Measurements from ENCODE around the gene MAP2.
"Not testable (repeated sequence)": the region's sequence is repeated elsewhere in the genome, so short reads cannot be mapped to it uniquely, and the experiment has no call there.

Gene MAP2

DNA sequence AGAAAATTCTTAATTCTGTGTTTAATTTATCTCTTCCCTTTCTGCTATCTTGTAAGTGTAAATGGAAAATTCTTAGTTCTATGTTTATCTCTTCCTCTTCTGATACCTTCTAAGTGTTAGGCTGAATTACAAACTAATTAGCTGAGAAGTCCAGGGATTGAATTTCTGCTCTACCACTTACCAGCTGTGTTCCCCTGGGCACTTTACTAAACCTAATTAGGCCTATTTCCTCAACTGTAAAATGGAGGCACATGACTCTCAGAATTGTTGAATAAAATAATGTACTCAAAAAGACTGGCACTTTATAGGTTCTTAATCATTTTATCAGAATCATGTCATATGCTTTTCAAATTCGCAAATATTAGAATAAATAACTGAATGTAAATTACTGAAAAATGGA lies 146.3 kb downstream of the MAP2 start:
- peaks cover 5% of the 10 kb centered on the region for H3K4me1 Mint-ChIP-seq
- no peaks in the 10 kb centered on the region for H3K27me3 Mint-ChIP-seq
- no peaks in the 10 kb centered on the region for H3K9me3 Mint-ChIP-seq
- ATAC-seq: no peak
- no peak overlapping the region for H3K4me3 Mint-ChIP-seq
- no peak overlapping the region for H3K27ac Mint-ChIP-seq
- H3K36me3 Mint-ChIP-seq: no peaks in the 10 kb centered on the region

DNA sequence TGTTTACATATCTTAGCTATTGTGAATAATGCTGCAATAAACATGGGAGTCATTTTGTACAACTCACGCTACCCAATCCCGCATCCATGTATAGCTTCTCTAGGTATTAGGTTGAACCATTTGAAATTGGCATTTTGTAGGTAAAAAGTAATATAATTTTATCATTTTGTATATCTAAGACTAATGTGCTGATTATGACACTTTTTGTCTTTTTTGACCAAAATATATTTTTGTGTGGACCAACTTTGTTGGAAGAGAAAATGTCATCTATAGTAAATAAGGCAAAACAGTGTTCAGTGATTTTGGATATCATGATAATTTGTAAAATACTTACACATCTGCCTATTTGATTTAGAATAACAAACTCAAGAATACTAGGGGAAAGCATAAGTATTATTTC lies 150.7 kb downstream of the MAP2 start:
- no peak overlapping the region for H3K4me3 Mint-ChIP-seq
- no peaks in the 10 kb centered on the region for H3K9me3 Mint-ChIP-seq
- no peak overlapping the region for H3K27ac Mint-ChIP-seq
- no peaks in the 10 kb centered on the region for H3K36me3 Mint-ChIP-seq
- no peak for ATAC-seq
- peaks cover 11% of the 10 kb centered on the region for H3K4me1 Mint-ChIP-seq
- no peaks in the 10 kb centered on the region for H3K27me3 Mint-ChIP-seq

DNA sequence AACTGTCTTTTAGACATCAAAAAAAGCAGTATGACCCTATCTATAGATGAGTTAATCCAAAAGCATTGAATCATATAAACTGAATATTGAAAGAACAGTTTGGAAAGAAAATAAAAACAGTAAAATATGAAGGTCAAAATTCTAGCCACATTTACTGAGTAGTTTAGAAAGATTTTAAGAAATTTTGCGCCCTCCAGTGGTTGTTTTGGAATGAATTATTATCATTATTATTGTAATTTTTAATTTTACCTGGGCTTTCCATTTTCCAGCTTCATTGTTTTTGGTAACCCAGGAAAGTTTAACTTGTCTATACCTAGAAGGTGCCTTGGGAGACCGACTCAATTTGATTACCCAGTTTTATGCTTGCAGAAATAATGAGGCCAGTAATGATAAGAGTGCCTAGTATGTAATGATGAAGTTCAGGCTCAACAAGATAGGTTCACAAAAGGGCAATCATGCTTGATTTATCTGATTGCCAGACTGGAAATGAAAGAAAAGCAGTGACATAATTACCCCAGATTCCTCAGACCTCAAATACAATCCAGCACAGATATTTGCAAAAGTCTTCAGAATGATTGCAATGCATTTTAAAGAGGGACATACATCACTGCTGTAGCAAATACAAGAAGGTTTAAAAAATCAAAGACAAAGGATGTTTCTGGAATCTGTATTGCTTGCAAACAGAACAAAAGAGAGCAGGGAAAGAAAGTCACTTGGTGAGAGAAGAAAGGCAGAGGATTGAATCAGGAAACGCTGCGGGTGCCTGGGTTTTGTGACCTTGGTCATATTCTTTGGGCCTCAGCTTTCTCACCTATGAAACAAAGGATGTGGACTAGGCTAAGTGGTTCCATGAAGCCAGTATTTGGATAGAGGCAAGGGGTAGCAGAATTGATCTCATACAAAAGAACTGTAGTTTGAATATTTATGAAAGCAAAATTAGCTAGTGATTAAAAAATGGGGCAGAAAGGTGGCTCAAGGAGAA lies 153.8 kb downstream of the MAP2 start:
- no peaks in the 10 kb centered on the region for H3K27me3 Mint-ChIP-seq
- H3K27ac Mint-ChIP-seq: no peak overlapping the region
- no peak overlapping the region for H3K4me3 Mint-ChIP-seq
- H3K9me3 Mint-ChIP-seq: no peaks in the 10 kb centered on the region
- no peak for ATAC-seq
- H3K36me3 Mint-ChIP-seq: no peaks in the 10 kb centered on the region
- H3K4me1 Mint-ChIP-seq: peaks cover 14% of the 10 kb centered on the region

DNA sequence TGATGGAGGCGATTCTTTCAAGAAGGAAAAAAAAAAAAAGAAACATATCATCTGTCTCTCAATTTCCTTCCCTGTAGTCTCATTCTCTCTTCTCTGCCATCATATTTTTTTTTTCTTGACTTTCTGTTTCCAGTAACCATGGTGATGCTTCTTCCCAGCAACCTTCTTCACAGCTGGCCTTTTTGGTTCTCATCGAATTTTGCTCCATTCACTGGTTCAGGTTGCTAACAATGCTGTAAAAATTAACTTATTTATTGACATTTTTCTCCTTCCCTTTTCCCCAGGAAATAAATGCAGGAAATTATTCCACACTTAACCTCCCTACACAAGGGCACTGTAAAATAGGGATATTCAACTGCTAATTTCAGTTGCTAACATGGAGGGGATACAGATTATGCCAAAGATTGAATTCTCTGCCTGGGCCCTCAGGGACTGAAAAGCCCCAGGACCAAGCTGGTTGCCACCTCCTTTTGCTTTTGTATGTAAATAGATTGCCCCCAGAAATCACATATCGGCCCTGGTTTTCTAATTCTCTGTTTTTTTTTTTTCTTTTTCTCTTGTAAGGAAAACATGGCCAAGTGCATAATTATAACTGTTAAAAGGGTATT lies 154.7 kb downstream of the MAP2 start:
- peaks cover 14% of the 10 kb centered on the region for H3K4me1 Mint-ChIP-seq
- H3K27ac Mint-ChIP-seq: no peak overlapping the region
- no peaks in the 10 kb centered on the region for H3K27me3 Mint-ChIP-seq
- H3K36me3 Mint-ChIP-seq: no peaks in the 10 kb centered on the region
- no peak for ATAC-seq
- no peaks in the 10 kb centered on the region for H3K9me3 Mint-ChIP-seq
- no peak overlapping the region for H3K4me3 Mint-ChIP-seq

DNA sequence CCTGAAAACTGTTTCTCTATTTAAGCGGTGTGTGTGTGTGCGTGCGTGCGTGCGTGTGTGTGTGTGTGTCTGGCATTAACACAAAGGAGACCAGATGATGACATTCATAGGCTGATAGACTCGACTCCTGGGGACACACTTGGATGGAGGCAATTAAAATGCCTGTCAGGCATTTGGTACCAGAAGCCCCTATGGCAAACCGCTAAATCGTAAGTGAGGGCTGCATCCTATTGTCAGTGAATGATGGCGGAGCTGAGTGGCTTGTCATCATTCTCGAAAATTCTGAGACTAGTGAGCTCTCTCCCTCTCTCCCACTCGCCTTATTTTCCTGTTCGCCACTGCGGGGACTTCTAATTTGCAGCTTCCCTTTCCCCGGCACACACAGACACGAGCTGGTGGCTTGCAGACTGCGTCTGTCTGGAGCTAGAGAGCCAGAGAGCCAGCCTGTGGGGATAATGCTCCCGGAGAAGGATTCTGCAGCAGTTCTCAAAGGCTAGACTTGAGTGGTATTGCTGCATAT lies 155.4 kb downstream of the MAP2 start:
- Mint-ChIP-seq H3K4me3 (peak overlapping the region; percentile 47), H3K36me3 (no peaks in the 10 kb centered on the region), H3K27ac (no peak overlapping the region), H3K27me3 (no peaks in the 10 kb centered on the region), H3K9me3 (no peaks in the 10 kb centered on the region), H3K4me1 (peaks cover 14% of the 10 kb centered on the region)
- ATAC-seq: no peak

DNA sequence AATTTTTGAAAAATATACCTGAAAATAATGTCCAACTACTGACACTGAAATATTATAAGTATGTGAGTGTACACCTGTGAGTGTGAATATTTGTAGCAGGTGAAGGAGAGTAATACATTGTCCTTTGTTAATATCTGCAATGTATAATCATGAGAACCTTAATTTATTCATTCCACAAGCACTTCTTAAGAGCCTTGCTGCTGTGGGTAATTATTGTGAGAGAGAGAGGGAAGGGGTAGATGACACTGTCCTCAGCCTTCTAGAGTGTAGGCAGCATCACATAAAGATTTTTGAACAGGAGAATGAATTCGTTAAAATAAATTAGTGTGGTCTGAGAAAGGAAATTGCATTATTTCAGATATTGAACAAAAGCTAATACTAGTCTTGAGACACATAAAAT lies 157.2 kb downstream of the MAP2 start:
- ATAC-seq: no peak
- Mint-ChIP-seq H3K36me3 (no peaks in the 10 kb centered on the region), H3K27me3 (no peaks in the 10 kb centered on the region), H3K27ac (no peak overlapping the region), H3K9me3 (no peaks in the 10 kb centered on the region), H3K4me1 (peaks cover 8% of the 10 kb centered on the region), H3K4me3 (no peak overlapping the region)

DNA sequence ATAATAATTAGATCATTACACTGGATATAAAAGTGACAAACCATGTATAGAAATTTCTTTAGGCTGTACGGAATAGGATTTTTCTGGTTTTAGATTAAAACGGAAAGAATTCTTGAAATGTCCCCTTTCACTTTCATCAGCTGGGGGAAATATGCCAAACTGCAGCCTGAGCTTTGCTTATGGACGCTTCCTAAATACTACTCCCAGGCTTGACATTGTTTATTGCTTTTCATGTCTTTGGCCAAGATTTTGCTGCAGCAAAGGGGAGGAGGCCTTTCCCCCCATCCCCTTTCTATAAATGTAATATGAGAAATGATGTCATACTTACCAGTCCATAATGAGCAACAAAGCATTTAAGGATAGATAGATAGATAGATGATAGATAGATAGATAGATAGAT lies 158.4 kb downstream of the MAP2 start:
- Mint-ChIP-seq H3K27me3 (no peaks in the 10 kb centered on the region), H3K27ac (no peak overlapping the region), H3K9me3 (no peaks in the 10 kb centered on the region), H3K4me3 (no peak overlapping the region), H3K4me1 (peaks cover 8% of the 10 kb centered on the region), H3K36me3 (no peaks in the 10 kb centered on the region)
- ATAC-seq: no peak

DNA sequence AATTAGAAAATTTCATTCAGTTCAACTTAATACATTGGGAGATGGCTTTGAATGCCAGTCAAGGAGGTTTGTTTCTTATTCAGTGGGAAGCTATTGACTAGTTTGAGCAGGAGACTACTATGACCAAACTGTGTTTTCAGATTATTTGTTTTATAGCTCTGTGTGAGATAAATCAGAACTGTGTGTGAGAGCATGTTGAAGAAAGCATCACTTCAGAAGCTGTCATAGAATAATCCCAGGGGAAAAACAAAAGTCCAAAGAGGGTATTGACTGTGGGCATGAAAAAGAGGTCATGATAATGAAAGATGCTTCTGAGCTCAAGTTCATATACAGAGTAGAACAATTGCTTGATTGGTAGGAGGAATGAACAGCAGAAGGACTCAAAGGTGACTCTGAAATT lies 160.6 kb downstream of the MAP2 start:
- H3K27ac Mint-ChIP-seq: no peak overlapping the region
- no peak overlapping the region for H3K4me3 Mint-ChIP-seq
- no peak for ATAC-seq
- H3K27me3 Mint-ChIP-seq: no peaks in the 10 kb centered on the region
- no peaks in the 10 kb centered on the region for H3K36me3 Mint-ChIP-seq
- peaks cover 4% of the 10 kb centered on the region for H3K4me1 Mint-ChIP-seq
- H3K9me3 Mint-ChIP-seq: no peaks in the 10 kb centered on the region

DNA sequence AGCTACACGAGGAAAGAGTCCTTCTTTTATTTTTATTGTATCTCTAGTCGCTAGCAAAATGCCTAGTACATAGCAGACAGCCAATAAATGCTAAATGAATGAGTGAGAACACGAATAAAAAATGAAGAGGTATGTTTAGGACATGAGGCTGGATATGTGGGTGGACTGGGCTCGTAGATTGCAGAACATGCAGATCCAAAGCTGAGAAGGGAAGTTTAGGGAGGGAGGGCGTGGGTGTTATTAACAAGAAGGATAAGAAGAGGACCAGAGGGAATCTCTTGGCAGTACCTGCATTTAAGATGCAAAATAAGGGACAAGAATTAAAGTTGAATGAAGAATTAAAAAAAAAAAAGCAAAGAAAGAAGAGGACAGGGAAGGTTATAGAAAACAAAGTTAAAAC lies 161.1 kb downstream of the MAP2 start:
- no peaks in the 10 kb centered on the region for H3K4me1 Mint-ChIP-seq
- no peaks in the 10 kb centered on the region for H3K36me3 Mint-ChIP-seq
- H3K4me3 Mint-ChIP-seq: no peak overlapping the region

DNA sequence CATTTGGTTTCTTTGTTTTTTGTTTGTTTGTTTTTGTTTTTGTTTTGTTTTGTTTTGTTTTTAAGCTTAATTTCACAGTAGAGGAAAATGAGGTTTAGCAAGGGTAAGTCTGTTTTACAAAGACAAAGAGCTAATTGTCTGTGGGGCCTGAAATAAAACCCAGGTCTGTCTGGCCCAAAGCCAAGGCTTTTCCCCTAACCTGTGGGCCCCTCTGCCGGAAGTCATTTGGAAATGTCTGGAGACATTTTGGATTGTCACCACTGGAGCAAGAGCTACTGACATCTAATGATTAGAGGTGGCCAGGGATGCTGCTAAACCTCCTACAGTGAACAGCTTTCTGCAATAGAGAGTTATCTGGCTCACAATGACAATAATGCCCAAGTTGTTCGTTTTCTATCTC lies 167.2 kb downstream of the MAP2 start:
- H3K27ac Mint-ChIP-seq: no peak overlapping the region
- H3K4me1 Mint-ChIP-seq: no peaks in the 10 kb centered on the region
- no peaks in the 10 kb centered on the region for H3K27me3 Mint-ChIP-seq
- no peaks in the 10 kb centered on the region for H3K36me3 Mint-ChIP-seq
- no peak overlapping the region for H3K4me3 Mint-ChIP-seq
- H3K9me3 Mint-ChIP-seq: peaks cover 2% of the 10 kb centered on the region
- no peak for ATAC-seq

More for the DNA sequence above, 161.1 kb downstream of the MAP2 start:
- Mint-ChIP-seq H3K9me3 (no peaks in the 10 kb centered on the region), H3K27ac (no peak overlapping the region), H3K27me3 (no peaks in the 10 kb centered on the region)
- no peak for ATAC-seq

DNA sequence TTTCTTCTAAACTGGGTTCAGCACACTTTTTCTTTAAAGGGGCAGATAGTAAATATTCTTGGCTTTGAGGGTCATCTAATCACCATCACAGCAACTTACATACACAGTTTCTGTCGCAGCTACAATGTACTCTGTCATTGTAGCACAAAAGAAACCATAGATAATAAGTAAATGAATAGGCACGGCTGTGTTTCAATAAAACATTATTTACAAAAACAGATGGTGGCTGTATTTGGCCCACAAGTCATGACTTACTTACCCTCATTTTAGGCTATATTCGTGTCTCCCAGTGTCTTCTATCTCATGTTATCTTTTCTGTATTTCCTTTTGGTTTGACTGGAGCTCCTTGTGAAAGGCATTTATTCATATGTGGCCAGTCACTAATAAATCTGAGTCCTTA lies 168.3 kb downstream of the MAP2 start:
- Mint-ChIP-seq H3K9me3 (peaks cover 2% of the 10 kb centered on the region), H3K36me3 (no peaks in the 10 kb centered on the region), H3K4me3 (no peak overlapping the region), H3K27me3 (no peaks in the 10 kb centered on the region), H3K4me1 (no peaks in the 10 kb centered on the region), H3K27ac (no peak overlapping the region)
- ATAC-seq: no peak

DNA sequence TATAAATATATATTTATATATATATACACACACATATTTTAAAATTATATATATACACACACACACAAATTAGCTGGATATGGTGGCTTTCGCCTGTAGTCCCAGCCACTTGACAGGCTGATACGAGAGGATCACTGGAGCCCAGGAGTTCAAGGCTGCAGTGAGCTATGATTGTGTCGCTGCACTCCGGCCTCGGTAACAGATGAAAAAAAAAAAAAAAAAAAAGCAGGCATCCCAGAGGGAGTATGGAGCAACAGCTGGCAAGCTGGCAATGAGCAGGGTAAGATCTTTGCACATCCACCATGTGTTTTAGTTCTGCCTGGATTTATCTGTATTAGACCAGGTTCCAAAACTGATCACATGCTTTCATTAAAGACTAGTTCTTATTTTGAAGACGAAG lies 170.1 kb downstream of the MAP2 start:
- Mint-ChIP-seq H3K36me3 (no peaks in the 10 kb centered on the region), H3K27me3 (no peaks in the 10 kb centered on the region), H3K27ac (no peak overlapping the region), H3K9me3 (peaks cover 2% of the 10 kb centered on the region), H3K4me1 (no peaks in the 10 kb centered on the region), H3K4me3 (no peak overlapping the region)
- ATAC-seq: no peak

DNA sequence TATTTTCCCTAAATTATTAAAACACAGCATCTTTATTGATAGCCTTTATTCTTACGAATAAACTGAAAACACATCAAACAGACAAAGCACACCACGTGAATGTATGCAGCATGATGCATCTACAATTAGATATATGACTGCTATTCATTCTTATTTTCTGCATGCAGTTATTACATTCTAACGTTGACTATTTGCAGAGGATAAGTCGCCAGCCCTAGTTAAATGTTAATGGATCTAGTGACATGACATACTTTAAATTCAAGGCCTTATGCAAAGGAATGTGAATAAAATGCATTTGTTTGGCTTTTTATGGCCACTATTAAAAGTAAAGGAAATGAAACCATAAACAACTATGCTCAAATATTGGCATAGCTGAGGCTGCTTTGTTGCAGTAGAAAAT lies 172.4 kb downstream of the MAP2 start:
- H3K36me3 Mint-ChIP-seq: no peaks in the 10 kb centered on the region
- no peak for ATAC-seq
- no peaks in the 10 kb centered on the region for H3K27me3 Mint-ChIP-seq
- no peak overlapping the region for H3K27ac Mint-ChIP-seq
- no peak overlapping the region for H3K4me3 Mint-ChIP-seq
- no peaks in the 10 kb centered on the region for H3K4me1 Mint-ChIP-seq
- H3K9me3 Mint-ChIP-seq: peaks cover 5% of the 10 kb centered on the region

DNA sequence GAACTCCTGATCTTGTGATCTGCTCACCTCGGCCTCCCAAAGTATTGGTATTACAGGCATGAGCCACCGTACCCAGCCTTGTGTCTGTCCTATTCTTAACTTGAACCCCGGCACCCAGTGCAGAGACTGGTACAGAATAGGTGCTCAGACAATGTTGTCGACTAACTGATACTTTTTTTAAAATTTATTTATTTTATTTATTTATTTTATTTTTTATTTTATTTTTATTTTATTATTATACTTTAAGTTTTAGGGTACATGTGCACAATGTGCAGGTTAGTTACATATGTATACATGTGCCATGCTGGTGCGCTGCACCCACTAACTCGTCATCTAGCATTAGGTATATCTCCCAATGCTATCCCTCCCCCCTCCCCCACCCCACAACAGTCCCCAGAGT lies 174.4 kb downstream of the MAP2 start:
- H3K4me1 Mint-ChIP-seq: not testable (repeated sequence)

DNA sequence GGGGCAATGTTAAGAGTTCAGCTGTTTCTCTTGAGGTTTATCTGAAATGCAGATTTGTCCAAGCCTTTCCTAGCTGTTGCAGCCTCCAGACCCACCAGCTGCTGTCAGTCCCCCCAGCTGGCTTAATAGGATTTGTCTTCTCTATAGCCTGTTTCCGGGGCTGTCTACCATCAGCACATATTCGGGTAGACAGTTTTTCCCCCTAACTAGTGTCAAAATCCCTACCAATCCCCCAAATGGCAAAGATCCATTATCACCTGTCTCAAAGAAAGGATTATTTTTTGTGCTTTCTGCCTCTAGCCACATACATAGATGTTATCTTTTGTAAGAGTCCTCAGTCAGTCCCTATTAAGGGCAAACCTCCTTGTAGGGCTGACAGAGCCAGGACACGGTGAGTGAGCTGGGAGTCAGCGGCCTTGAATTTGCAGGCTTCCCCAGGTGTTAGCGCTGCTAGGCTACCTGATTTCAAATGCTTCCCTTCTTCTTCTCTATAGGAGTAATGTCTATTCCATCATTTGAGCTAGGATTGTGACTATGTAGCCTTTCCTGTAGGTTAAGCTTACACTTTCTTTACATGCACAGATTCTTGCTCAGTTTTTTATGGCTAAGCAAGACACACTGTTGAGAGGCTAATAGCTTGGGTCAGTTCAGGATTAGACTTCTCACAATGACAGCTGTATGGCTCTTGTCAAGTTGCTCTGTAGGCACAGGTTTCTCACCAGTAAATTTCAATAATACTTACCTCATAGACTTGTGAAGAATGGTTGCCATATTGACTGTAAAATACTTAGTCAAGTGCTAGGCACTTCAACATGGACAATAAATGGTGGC lies 176.7 kb downstream of the MAP2 start:
- Mint-ChIP-seq H3K27me3 (no peaks in the 10 kb centered on the region), H3K27ac (no peak overlapping the region), H3K9me3 (peaks cover 5% of the 10 kb centered on the region), H3K4me1 (no peaks in the 10 kb centered on the region), H3K4me3 (no peak overlapping the region), H3K36me3 (no peaks in the 10 kb centered on the region)
- ATAC-seq: no peak

More for the DNA sequence above, 174.4 kb downstream of the MAP2 start:
- not testable (repeated sequence) for H3K36me3 Mint-ChIP-seq, H3K4me3 Mint-ChIP-seq, ATAC-seq, H3K9me3 Mint-ChIP-seq, H3K27ac Mint-ChIP-seq, H3K27me3 Mint-ChIP-seq

Data from stimulated activated memory B cell treated with anti-CD40 and anti-IgM and Interleukin-4, amounts not matched to agents 10 μg/mL and 1 μg/mL and 100 μg/mL, for 72 hours (primary cell).